HUES6 (cell line): ENCODE data around the gene SPRR2D.
"Not testable (repeated sequence)": the region's sequence is repeated elsewhere in the genome, so short reads cannot be mapped to it uniquely, and the experiment has no call there.

Source experiments
- H3K27ac ChIP-seq: 2 replicates; pipeline ENCODE4 v1.7.0; 2013; ENCODE audit warnings: low read depth, mild to moderate bottlenecking, low read length, inconsistent platforms
- H3K27me3 ChIP-seq: 2 replicates; pipeline ENCODE4 v1.6.1; 2013; ENCODE audit warnings: low read length; ENCODE audit not compliant: control insufficient read depth, insufficient read depth
- H3K36me3 ChIP-seq: 2 replicates; pipeline ENCODE4 v1.6.1; 2013; ENCODE audit warnings: low read length; ENCODE audit not compliant: control insufficient read depth, insufficient read depth
- H3K4me1 ChIP-seq: 2 replicates; pipeline ENCODE4 v1.6.1; 2013; ENCODE audit warnings: low read length; ENCODE audit not compliant: control insufficient read depth, insufficient read depth
- H3K4me3 ChIP-seq: 2 replicates; pipeline ENCODE4 v1.5.1; 2013; ENCODE audit warnings: low read depth, low read length
- H3K9ac ChIP-seq: one replicate; pipeline ENCODE4 v1.6.1; 2013; ENCODE audit warnings: mild to moderate bottlenecking, low read length
- H3K9me3 ChIP-seq: 2 replicates; pipeline ENCODE4 v1.6.1; 2013; ENCODE audit warnings: low read depth, low read length; ENCODE audit not compliant: control insufficient read depth, insufficient read depth

The SPRR2D gene

DNA sequence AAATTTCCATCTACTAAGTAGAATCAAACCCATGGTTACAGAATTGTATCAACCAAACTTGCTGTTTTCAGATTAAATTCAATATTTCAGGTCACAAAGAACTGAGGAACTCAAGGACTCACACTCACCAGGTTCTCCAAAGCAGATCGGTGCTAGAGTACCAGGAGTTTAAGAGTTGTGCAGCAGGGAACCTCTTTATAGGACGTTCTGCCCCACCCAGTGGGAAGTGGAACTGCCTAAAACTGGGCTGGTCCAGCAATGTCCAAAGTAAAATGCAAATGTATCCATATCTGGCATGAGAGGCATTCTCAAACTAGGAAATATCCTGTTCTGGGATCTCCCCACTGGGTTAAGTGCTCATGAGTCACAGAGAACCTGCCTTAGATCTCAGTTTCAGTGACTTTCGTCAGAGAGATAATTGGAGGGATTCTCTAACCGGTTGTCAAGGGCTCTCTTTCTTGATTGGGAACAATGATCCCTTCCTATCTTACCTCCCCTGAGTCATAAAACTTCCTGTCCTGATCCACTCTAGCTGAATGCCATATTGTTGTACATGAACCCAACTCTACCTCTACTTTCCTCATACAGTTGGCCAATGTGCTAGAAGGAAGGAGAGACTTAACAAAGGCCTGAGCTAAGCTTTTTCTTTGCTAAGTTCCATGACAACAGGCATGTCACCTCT lies at the start of gene SPRR2D:
Gene SPRR2D (minus strand): TSS at position 171 of the 682 bp plus-strand sequence. CDS start 774 bp downstream, outside the sequence.
- H3K27ac ChIP-seq: no peak within 1 kb of the TSS
- H3K36me3 ChIP-seq: no peaks in the 10 kb centered on the region
- no peaks in the 10 kb centered on the region for H3K9me3 ChIP-seq
- no peak within 1 kb of the TSS for H3K9ac ChIP-seq
- no peaks in the 10 kb centered on the region for H3K4me1 ChIP-seq
- no peaks in the 10 kb centered on the region for H3K27me3 ChIP-seq
- no peak within 1 kb of the TSS for H3K4me3 ChIP-seq

DNA sequence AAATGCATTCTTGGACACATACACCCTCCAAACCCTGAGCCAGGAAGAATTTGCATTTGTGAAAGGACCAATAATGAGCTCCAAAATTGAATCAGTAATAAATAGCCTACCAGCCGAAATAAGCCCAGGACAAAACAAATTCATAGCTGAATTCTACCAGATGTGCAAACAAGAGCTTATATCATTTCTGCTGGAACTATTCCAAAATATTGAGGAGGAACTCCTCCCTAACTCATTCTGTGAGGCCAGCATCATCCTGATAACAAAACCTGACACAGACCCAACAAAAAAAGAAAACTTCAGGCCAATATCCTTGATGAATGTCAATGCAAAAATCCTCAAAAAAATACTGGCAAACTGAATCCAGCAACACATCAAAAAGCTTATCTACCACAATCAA lies 46.7 kb upstream of the SPRR2D start:
- Histone ChIP-seq H3K4me1 (no peaks in the 10 kb centered on the region), H3K27ac (no peak overlapping the region), H3K36me3 (no peaks in the 10 kb centered on the region), H3K9me3 (peaks cover 4% of the 10 kb centered on the region; the same call in 1 of the 2 replicates), H3K4me3 (no peak overlapping the region), H3K27me3 (no peaks in the 10 kb centered on the region), H3K9ac (no peak overlapping the region)

DNA sequence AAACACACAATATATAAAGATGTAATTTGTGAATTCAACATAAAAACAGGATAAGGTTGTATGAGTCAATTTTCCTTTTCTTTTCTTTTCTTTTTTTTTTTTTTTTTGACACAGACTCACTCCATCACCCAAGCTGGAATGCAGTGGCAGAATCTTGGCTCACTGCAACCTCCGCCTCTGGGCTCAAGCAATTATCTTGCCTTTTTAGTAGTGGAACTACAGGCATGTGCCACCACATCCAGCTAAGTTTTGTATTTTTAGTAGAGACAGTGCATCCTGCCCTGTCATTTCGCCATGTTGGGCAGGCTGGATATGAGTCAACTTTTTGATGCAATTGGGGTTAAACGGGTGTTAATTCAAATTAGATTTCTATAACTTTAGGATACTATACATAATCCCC lies 40.8 kb upstream of the SPRR2D start:
- peaks cover 7% of the 10 kb centered on the region; the same call in 1 of the 2 replicates for H3K9me3 ChIP-seq
- H3K36me3 ChIP-seq: no peaks in the 10 kb centered on the region
- no peak overlapping the region for H3K4me3 ChIP-seq
- no peaks in the 10 kb centered on the region for H3K4me1 ChIP-seq
- H3K27ac ChIP-seq: no peak overlapping the region
- no peaks in the 10 kb centered on the region for H3K27me3 ChIP-seq
- no peak overlapping the region for H3K9ac ChIP-seq

DNA sequence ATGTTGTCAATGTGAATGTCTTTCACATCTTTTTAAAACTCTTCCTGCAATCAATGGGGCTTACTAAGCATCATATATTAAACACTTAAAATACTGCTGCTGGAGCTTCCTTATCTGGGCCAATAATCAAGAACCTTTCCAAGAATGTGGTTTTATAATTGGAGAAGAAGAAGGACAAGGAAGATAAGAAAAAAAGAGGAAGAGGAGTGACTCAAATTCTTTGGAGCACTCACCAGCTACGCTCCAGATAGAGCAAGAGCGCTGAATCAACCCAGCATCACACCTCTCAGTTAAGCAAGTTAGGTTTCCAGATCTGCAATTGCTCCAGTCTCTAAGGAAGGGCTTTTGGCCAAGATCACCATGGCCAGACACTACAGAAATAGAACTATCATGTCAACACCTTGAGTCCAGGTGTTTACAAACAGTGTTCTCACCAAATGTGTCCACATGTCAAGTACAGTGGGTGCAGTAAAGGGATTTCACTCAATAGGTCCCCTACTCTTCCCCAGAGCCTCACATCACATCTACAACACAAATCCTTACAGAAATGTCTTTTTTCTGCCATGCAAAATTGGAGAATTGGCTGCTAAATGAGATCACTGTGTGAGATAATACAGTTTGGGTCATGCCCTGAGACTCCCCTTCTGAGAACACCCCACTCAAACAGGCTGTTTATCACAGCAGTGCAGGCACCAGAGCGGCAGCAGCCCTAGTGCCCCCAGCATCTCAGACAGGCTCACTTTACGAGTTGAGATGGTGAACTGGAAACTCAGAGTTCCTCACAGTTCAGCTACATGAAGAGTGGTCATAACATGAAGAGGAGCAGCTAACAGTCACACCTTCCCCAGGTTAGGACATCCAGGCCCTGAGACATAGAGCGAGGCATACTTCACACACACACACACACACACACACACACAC lies 32.1 kb upstream of the SPRR2D start:
- H3K9ac ChIP-seq: no peak overlapping the region
- H3K9me3 ChIP-seq: no peaks in the 10 kb centered on the region
- H3K4me1 ChIP-seq: no peaks in the 10 kb centered on the region
- H3K36me3 ChIP-seq: no peaks in the 10 kb centered on the region
- no peak overlapping the region for H3K4me3 ChIP-seq
- H3K27ac ChIP-seq: no peak overlapping the region
- no peaks in the 10 kb centered on the region for H3K27me3 ChIP-seq

DNA sequence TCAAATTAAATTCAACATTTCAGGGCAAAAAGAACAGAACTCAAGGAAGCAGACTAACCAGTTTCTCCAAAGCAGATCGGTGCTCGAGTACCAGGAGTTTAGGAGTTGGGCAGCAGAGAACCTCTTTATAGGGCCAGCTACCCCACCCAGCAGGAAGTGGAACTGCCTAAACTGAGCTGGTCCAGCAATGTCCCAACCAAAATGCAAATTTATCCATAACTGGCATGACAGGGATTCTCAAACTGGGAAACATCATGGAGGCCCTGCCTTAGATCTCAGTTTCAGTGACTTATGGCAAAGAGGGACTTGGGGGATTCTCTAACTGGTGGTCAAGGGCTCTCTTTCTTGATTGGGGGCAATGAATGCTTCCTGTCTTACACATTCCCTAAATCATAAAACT lies 30.6 kb upstream of the SPRR2D start, which contains the start of gene SPRR2B:
Gene SPRR2B (minus strand): TSS at position 101 of the 400 bp plus-strand sequence. CDS start 772 bp downstream, outside the sequence.
- no peaks in the 10 kb centered on the region for H3K4me1 ChIP-seq
- no peaks in the 10 kb centered on the region for H3K36me3 ChIP-seq
- no peak within 1 kb of the TSS for H3K27ac ChIP-seq
- no peaks in the 10 kb centered on the region for H3K9me3 ChIP-seq
- H3K9ac ChIP-seq: no peak within 1 kb of the TSS
- H3K27me3 ChIP-seq: no peaks in the 10 kb centered on the region
- no peak within 1 kb of the TSS for H3K4me3 ChIP-seq

DNA sequence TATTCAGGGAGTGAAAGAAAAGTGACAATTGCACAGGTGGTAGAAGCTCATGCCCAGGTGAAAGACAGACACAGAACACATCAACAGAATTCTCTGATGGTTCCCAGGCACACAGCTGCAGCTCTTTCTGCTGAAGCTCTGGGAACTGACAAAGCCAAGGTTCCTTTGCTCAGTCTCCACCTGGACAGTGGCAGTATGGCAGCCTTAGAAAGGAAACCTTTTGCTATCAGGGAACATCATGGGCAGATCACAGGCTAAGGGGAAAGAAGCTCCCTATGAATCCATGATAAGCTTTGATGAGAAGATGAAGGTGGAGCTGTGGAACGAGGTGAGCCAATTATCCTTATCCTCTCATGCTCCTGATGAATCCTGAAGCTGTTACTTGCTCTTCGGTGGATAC lies 29.3 kb upstream of the SPRR2D start:
- H3K27me3 ChIP-seq: no peaks in the 10 kb centered on the region
- no peak overlapping the region for H3K27ac ChIP-seq
- no peak overlapping the region for H3K4me3 ChIP-seq
- no peaks in the 10 kb centered on the region for H3K36me3 ChIP-seq
- no peak overlapping the region for H3K9ac ChIP-seq
- H3K4me1 ChIP-seq: no peaks in the 10 kb centered on the region
- H3K9me3 ChIP-seq: no peaks in the 10 kb centered on the region

DNA sequence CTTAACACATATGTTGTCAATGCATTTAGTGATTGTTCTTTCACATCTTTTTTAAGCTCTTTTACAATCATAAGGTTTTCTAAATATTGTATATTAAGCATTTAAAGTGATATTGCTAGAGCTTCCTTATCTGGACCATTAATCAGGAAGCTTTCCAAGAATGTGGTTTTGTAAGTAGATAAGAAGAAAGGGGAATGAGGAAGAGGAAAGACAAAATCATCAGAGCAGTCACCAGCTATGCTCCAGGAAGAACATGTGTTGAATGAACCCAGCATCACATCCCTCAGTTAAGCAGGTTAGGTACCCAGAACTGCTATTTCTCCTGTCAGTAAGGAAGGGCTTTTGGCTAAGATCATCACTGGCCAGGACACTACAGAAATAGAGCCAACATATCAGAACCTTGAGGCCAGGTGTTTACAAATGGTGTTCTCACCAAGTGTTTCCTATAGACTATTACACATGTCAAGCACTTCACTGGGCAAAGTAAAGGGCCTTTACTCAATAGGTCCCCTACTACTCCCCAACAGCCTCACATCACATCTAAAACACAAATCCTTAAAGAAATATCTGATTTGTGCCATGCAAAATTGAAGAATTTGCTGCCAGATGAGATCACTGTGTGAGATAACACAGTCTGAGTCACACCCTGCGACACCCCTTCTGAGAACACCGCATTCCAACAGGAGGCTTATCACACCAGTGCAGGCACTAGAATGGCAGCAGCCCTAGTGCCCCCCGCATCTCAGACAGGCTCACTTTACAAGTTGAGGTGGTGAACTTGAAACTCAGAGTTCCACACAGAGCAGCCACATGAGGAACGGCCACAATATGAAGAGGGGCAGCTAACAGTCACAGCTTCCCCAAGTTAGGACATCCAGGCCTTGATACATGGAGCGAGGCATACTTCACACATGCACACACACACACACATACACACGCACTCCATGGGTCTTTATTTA lies 18.2 kb upstream of the SPRR2D start:
- H3K4me3 ChIP-seq: no peak overlapping the region
- H3K9ac ChIP-seq: no peak overlapping the region
- no peaks in the 10 kb centered on the region for H3K36me3 ChIP-seq
- H3K27me3 ChIP-seq: no peaks in the 10 kb centered on the region
- H3K27ac ChIP-seq: no peak overlapping the region
- no peaks in the 10 kb centered on the region for H3K9me3 ChIP-seq
- H3K4me1 ChIP-seq: no peaks in the 10 kb centered on the region; the same call in 1 of the 2 replicates

DNA sequence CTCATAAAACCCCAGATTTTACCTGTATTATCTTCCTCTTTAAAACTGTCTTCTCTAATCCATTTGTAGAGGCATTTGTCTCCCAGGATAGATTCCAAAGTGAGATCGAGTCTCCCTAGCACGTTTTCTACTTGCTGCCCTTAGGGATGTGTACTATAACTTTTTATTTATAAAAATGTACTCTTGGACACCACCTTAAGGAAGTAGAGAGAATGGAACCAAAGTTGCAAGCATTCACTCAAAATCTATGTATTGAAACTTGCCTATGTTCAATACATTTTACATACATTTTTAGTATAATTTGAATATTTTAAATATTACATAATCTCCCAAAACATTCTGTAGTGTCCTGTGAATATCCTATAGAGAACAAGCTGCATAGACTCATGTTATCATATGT lies 17.2 kb upstream of the SPRR2D start:
- Histone ChIP-seq H3K4me3 (no peak overlapping the region), H3K4me1 (no peaks in the 10 kb centered on the region; the same call in 1 of the 2 replicates), H3K36me3 (no peaks in the 10 kb centered on the region), H3K9me3 (0 out of 2 replicates have a peak, but pooled peaks cover under 1% of the 10 kb centered on the region), H3K27ac (no peak overlapping the region), H3K27me3 (no peaks in the 10 kb centered on the region), H3K9ac (no peak overlapping the region)

DNA sequence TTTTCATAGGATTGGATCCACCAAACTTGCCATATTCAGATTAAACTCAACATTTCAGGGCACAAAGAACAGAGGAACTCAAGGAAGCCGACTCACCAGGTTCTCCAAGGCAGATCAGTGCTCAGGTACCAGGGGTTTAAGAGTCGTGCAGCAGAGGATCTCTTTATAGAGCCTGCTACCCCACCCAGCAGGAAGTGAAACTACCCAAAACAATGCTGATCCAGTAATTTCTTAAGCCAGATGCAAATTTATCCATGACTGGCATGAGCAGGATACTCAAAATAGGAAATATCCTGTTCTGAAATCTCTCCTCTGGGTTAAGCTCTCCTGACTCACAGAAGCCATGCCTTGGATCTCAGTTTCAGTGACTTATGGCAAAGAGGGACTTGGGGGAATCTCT lies 16.5 kb upstream of the SPRR2D start, which contains the start of gene SPRR2A:
Gene SPRR2A (minus strand): TSS at position 138 of the 400 bp plus-strand sequence. CDS start 777 bp downstream, outside the sequence.
- H3K9me3 ChIP-seq: 0 out of 2 replicates have a peak, but pooled peaks cover 2% of the 10 kb centered on the region
- no peaks in the 10 kb centered on the region for H3K27me3 ChIP-seq
- no peaks in the 10 kb centered on the region; the same call in 1 of the 2 replicates for H3K4me1 ChIP-seq
- H3K27ac ChIP-seq: no peak within 1 kb of the TSS
- no peak within 1 kb of the TSS for H3K4me3 ChIP-seq
- H3K36me3 ChIP-seq: no peaks in the 10 kb centered on the region
- H3K9ac ChIP-seq: no peak within 1 kb of the TSS

DNA sequence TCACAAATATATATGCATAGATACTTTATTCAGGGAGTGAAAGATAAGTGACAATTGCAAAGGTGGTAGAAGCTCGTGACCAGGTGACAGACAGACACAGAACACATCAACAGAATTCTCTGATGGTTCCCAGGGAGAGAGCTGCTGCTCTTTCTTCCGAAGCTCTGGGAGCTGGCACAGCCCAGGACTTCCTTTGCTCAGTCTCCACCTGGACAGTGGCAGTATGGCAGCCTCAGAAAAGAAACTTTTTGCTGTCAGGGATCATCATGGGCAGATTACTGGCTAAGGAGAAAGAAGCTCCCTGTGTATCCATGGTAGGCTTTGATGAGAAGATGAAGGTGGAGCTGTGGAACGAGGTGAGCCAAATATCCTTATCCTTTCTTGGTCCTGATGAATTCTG lies 15.2 kb upstream of the SPRR2D start:
- H3K9ac ChIP-seq: not testable (repeated sequence)

More for the DNA sequence above, 15.2 kb upstream of the SPRR2D start:
- not testable (repeated sequence) for H3K36me3 ChIP-seq, H3K27ac ChIP-seq, H3K4me3 ChIP-seq, H3K9me3 ChIP-seq, H3K27me3 ChIP-seq, H3K4me1 ChIP-seq
